ENCODE measurements around the gene TRIM62.

- TF ChIP-seq, protein P1, sequence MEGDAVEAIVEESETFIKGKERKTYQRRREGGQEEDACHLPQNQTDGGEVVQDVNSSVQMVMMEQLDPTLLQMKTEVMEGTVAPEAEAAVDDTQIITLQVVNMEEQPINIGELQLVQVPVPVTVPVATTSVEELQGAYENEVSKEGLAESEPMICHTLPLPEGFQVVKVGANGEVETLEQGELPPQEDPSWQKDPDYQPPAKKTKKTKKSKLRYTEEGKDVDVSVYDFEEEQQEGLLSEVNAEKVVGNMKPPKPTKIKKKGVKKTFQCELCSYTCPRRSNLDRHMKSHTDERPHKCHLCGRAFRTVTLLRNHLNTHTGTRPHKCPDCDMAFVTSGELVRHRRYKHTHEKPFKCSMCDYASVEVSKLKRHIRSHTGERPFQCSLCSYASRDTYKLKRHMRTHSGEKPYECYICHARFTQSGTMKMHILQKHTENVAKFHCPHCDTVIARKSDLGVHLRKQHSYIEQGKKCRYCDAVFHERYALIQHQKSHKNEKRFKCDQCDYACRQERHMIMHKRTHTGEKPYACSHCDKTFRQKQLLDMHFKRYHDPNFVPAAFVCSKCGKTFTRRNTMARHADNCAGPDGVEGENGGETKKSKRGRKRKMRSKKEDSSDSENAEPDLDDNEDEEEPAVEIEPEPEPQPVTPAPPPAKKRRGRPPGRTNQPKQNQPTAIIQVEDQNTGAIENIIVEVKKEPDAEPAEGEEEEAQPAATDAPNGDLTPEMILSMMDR (IDR thresholded peaks at IDR 0.05) = no peak
- no peak for TF ChIP-seq POLR2A (IDR thresholded peaks at IDR 0.05)
These were observed 6.9 kb upstream of the TRIM62 start for GRCh38 chr1:33188572-33189275.

All from Peyer's patch (tissue), 4 donors.